ENCODE data around the gene KRT76.

- TF ChIP-seq CTCF (IDR thresholded peaks at IDR 0.05): no peak
- TF ChIP-seq POLR2A (IDR thresholded peaks at IDR 0.05): no peak
- TF ChIP-seq EP300 (IDR thresholded peaks at IDR 0.05): no peak
Observed at GRCh38 chr12:52815161-52815560, 38.0 kb upstream of the KRT76 start.

All from tibial nerve (tissue), 4 donors.